Measurements from ENCODE around the gene CACNG4. TPM values are rescaled to one million over a fixed set of nuclear protein-coding genes. Genes with fewer than 3 reads are reported as not detected.

The CACNG4 gene
- polyA plus RNA-seq, 1 experiment = 0.25 TPM

DNA sequence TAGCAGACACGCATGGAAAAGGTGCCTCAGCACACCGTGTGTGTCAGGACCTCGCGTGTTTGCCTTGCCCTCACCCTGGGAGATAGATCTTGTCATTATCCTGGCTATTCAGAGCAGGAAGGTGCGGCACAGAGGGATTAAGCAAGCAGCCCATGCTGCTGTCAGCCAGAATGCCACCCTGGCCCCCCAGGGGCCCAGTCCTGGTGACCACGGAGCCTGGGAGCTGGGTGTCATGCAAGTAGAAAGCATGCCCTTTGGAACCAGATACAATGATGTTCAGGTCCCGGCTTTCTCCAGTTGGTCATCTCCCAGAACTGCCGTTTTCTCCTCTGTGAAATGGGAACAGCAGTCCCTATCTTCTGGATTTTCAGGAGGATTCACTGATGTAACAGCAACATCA, 29.9 kb downstream of the CACNG4 start:
- Histone ChIP-seq H3K27me3 (ENCODE audit: control insufficient read depth, insufficient read depth, low read length) (peaks cover 15% of the 10 kb centered on the region), H3K4me3 (ENCODE audit: low read depth, low read length) (no peak overlapping the region), H3K9me3 (ENCODE audit: control insufficient read depth, insufficient read depth, low read length) (no peaks in the 10 kb centered on the region), H3K27ac (ENCODE audit: low read depth, low read length) (no peak overlapping the region)
- ChIA-PET POLR2A (no interaction called here), CTCF (no interaction called here)
- no peak for DNase-seq (ENCODE audit: low read depth, low spot score)
- TF ChIP-seq, protein P1, sequence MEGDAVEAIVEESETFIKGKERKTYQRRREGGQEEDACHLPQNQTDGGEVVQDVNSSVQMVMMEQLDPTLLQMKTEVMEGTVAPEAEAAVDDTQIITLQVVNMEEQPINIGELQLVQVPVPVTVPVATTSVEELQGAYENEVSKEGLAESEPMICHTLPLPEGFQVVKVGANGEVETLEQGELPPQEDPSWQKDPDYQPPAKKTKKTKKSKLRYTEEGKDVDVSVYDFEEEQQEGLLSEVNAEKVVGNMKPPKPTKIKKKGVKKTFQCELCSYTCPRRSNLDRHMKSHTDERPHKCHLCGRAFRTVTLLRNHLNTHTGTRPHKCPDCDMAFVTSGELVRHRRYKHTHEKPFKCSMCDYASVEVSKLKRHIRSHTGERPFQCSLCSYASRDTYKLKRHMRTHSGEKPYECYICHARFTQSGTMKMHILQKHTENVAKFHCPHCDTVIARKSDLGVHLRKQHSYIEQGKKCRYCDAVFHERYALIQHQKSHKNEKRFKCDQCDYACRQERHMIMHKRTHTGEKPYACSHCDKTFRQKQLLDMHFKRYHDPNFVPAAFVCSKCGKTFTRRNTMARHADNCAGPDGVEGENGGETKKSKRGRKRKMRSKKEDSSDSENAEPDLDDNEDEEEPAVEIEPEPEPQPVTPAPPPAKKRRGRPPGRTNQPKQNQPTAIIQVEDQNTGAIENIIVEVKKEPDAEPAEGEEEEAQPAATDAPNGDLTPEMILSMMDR (IDR thresholded peaks at IDR 0.05; ENCODE audit: low read depth, low read length) = no peak

DNA sequence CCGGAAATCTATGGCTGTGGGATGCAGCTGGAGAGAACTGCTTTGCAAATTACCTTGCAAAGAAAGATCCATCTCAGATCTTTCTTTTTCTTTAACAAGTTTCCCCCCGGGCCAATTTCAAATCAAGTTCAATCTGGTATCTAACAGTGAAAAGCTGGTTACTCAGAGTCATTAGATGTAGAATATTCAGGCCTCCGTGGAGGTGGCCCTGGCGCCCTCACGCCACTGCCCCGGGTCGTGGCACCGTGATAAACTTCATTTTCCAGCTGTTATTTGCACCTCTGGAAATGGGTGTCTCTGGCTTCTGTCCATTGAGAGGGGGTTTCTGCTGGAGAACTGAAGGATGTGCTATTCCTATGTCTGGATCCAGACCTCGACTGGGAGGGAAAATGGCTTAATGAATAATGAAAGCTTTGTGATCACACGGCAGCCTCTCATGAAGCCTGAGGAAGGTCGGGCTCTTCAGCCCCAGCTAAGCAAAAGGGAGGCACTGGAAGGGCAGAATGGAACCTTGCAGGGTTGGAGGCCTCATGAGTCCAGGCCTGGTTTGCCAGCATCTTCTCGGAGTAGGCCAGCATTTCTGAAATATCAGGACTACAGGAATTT, 30.5 kb downstream of the CACNG4 start:
- Histone ChIP-seq H3K9me3 (ENCODE audit: control insufficient read depth, insufficient read depth, low read length) (no peaks in the 10 kb centered on the region), H3K27me3 (ENCODE audit: control insufficient read depth, insufficient read depth, low read length) (peaks cover 13% of the 10 kb centered on the region), H3K4me3 (ENCODE audit: low read depth, low read length) (no peak overlapping the region), H3K27ac (ENCODE audit: low read depth, low read length) (no peak overlapping the region)
- no peak for DNase-seq (ENCODE audit: low read depth, low spot score)
- CTCF ChIA-PET = no interaction called here
- TF ChIP-seq, protein P1 (IDR thresholded peaks at IDR 0.05; ENCODE audit: low read depth, low read length) = no peak
- POLR2A ChIA-PET = no interaction called here

DNA sequence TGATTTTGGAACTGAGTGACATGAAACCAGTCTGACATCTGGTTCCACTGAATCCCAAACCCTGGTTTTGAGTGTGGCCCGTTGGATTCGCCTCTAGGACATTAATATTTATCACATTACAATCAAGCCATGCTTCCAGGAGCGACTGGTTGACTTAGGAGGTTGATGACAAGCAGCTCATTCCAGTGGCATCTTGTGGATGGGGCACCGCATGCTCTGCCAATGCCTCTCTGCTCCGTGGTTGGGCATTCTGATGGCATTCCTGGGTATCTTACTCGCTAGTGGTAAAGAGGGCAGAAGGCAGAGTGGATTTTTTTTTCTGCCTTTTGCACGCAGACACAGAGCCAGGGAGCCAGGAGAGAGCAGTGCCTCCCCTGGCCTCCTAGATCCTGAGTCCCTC, 31.4 kb downstream of the CACNG4 start:
- POLR2A ChIA-PET = no interaction called here
- peaks cover 14% of the 10 kb centered on the region for H3K27me3 ChIP-seq (ENCODE audit: control insufficient read depth, insufficient read depth, low read length)
- TF ChIP-seq, protein P1 (IDR thresholded peaks at IDR 0.05; ENCODE audit: low read depth, low read length) = no peak
- CTCF ChIA-PET = no interaction called here
- H3K4me3 ChIP-seq (ENCODE audit: low read depth, low read length) = no peak overlapping the region
- no peaks in the 10 kb centered on the region for H3K9me3 ChIP-seq (ENCODE audit: control insufficient read depth, insufficient read depth, low read length)
- H3K27ac ChIP-seq (ENCODE audit: low read depth, low read length) = no peak overlapping the region
- DNase-seq (ENCODE audit: low read depth, low spot score) = no peak

DNA sequence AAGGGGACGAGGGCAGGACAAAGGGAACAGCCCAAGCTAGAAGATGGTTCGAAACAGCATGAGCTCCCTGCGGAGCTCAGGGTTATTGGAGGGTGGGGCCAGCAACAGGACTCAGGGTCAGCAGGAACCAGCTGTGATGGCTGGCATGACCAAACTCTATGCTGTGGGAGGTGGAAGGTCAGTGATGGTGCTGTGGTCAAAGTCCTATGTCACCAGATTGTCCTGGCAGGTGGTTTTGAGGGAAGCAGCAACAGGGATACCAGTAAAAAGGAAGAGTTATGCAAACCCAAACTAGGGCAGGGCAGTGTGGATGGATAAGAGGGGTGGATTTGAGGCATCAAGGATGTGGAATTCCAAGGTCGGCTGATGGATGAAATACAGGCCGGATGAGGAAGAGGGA, 32.4 kb downstream of the CACNG4 start:
- ChIA-PET CTCF (no interaction called here), POLR2A (no interaction called here)
- H3K9me3 ChIP-seq (ENCODE audit: control insufficient read depth, insufficient read depth, low read length) = peaks cover 6% of the 10 kb centered on the region
- no peak for DNase-seq (ENCODE audit: low read depth, low spot score)
- H3K27me3 ChIP-seq (ENCODE audit: control insufficient read depth, insufficient read depth, low read length) = peaks cover 10% of the 10 kb centered on the region
- no peak overlapping the region for H3K27ac ChIP-seq (ENCODE audit: low read depth, low read length)
- H3K4me3 ChIP-seq (ENCODE audit: low read depth, low read length) = no peak overlapping the region
- TF ChIP-seq, protein P1 (IDR thresholded peaks at IDR 0.05; ENCODE audit: low read depth, low read length) = no peak

DNA sequence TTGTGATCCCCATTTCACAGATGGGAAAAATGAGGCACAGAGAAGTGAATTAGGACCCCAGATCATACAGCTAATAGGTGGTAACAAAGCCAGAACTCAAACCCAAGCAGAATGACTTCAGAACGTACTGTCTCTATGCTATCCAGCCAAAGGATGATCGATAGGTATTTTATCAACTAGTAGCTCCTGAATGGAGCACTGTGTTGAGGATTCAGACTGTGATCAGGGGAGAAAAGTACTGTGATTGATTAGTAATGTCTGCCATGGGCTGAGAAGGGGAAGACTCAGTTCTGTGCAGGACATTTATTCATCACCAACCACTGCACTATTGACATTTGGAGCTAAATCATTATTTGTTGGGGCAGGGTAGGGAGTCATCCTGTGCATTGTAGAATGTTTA, 38.7 kb downstream of the CACNG4 start:
- ChIA-PET CTCF (no interaction called here), POLR2A (no interaction called here)
- Histone ChIP-seq H3K9me3 (ENCODE audit: control insufficient read depth, insufficient read depth, low read length) (peaks cover 6% of the 10 kb centered on the region), H3K4me3 (ENCODE audit: low read depth, low read length) (no peak overlapping the region), H3K27ac (ENCODE audit: low read depth, low read length) (no peak overlapping the region), H3K27me3 (ENCODE audit: control insufficient read depth, insufficient read depth, low read length) (peaks cover 38% of the 10 kb centered on the region)
- DNase-seq (ENCODE audit: low read depth, low spot score) = no peak
- TF ChIP-seq, protein P1 (IDR thresholded peaks at IDR 0.05; ENCODE audit: low read depth, low read length) = no peak
